ENCODE data around the gene IFT172. TPM values are rescaled to one million over a fixed set of nuclear protein-coding genes. Genes with fewer than 3 reads are reported as not detected.

IFT172 gene
- total and polyA plus RNA-seq, 2 experiments from 2014 or later = 9.1 to 17.6 TPM

GRCh38 chr2:27498975-27499374 is 9.4 kb upstream of the IFT172 start:
- ATAC-seq (no peak), DNase-seq (ENCODE audit: low spot score) (no peak)
- H2AFZ ChIP-seq = no peak overlapping the region
- no peak for TF ChIP-seq ZNF331 (CRISPR knock-in tag; IDR thresholded peaks at IDR 0.05; ENCODE audit: low read depth)
- Mint-ChIP-seq H3K4me3 (no peak overlapping the region), H3K9me3 (no peaks in the 10 kb centered on the region), H3K36me3 (ENCODE audit: low read depth) (no peaks in the 10 kb centered on the region; the same call in 2 of the 3 replicates), H3K27me3 (ENCODE audit: insufficient read depth, low read depth, poor library complexity) (peaks cover 16% of the 10 kb centered on the region), H3K27ac (no peak overlapping the region), H3K4me1 (peaks cover 22% of the 10 kb centered on the region)
- H3K27me3 ChIP-seq (ENCODE audit: insufficient read depth) = peaks cover 24% of the 10 kb centered on the region
- H3K36me3 ChIP-seq (ENCODE audit: insufficient read depth) = no peaks in the 10 kb centered on the region
- no peaks in the 10 kb centered on the region for H4K20me1 ChIP-seq (replicated peaks; ENCODE audit: insufficient read depth)
- no peak overlapping the region for H3K4me3 ChIP-seq
- no peaks in the 10 kb centered on the region for H3K79me2 ChIP-seq (replicated peaks; ENCODE audit: insufficient read depth)
- H3K4me1 ChIP-seq (ENCODE audit: insufficient read depth) = peaks cover 22% of the 10 kb centered on the region
- H3F3A ChIP-seq (replicated peaks; ENCODE audit: low read depth) = no peaks in the 10 kb centered on the region
- H3K9me2 ChIP-seq (ENCODE audit: insufficient read depth) = no peaks in the 10 kb centered on the region
- H3K27ac ChIP-seq (ENCODE audit: low read depth) = no peak overlapping the region
- no peak overlapping the region for H3K4me2 ChIP-seq

DNA sequence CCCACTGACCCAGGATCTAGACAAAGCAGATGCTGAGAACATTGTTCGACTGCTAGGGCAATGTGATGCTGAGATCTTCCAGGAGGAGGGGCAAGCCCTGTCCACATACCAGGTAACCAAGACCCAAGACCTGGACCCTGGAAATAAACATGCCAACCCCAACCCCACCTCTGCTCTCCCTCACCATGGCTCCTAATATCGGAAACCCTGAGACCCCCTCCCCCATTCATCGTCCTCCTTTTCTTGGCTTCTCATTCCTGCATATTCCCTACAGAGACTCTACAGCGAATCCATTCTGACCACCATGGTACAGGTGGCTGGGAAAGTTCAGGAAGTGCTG is 7.7 kb upstream of the IFT172 start:
- TF ChIP-seq EZH2phosphoT487 (IDR thresholded peaks at IDR 0.05; ENCODE audit: unreplicated experiment) = no peak
- Mint-ChIP-seq H3K4me3 (peak overlapping the region; percentile 40; the same call in 1 of the 3 replicates), H3K27ac (no peak overlapping the region), H3K36me3 (ENCODE audit: low read depth) (no peaks in the 10 kb centered on the region; the same call in 2 of the 3 replicates), H3K4me1 (peaks cover 16% of the 10 kb centered on the region), H3K9me3 (no peaks in the 10 kb centered on the region), H3K27me3 (ENCODE audit: insufficient read depth, low read depth, poor library complexity) (peaks cover 20% of the 10 kb centered on the region)
- Histone ChIP-seq H3K4me1 (ENCODE audit: insufficient read depth) (0 out of 2 replicates have a peak, but pooled peaks cover 15% of the 10 kb centered on the region), H3K9me2 (ENCODE audit: insufficient read depth) (no peaks in the 10 kb centered on the region), H2AFZ (0 out of 2 replicates have a peak overlapping the region, but pooled peaks have one; percentile 24), H3K27me3 (ENCODE audit: insufficient read depth) (peaks cover 31% of the 10 kb centered on the region), H4K20me1 (replicated peaks; ENCODE audit: insufficient read depth) (no peaks in the 10 kb centered on the region), H3K27ac (ENCODE audit: low read depth) (no peak overlapping the region), H3F3A (replicated peaks; ENCODE audit: low read depth) (no peaks in the 10 kb centered on the region), H3K36me3 (ENCODE audit: insufficient read depth) (no peaks in the 10 kb centered on the region), H3K79me2 (replicated peaks; ENCODE audit: insufficient read depth) (no peaks in the 10 kb centered on the region), H3K4me3 (no peak overlapping the region), H3K4me2 (no peak overlapping the region)
- ATAC-seq (no peak), DNase-seq (ENCODE audit: low spot score) (no peak)

DNA sequence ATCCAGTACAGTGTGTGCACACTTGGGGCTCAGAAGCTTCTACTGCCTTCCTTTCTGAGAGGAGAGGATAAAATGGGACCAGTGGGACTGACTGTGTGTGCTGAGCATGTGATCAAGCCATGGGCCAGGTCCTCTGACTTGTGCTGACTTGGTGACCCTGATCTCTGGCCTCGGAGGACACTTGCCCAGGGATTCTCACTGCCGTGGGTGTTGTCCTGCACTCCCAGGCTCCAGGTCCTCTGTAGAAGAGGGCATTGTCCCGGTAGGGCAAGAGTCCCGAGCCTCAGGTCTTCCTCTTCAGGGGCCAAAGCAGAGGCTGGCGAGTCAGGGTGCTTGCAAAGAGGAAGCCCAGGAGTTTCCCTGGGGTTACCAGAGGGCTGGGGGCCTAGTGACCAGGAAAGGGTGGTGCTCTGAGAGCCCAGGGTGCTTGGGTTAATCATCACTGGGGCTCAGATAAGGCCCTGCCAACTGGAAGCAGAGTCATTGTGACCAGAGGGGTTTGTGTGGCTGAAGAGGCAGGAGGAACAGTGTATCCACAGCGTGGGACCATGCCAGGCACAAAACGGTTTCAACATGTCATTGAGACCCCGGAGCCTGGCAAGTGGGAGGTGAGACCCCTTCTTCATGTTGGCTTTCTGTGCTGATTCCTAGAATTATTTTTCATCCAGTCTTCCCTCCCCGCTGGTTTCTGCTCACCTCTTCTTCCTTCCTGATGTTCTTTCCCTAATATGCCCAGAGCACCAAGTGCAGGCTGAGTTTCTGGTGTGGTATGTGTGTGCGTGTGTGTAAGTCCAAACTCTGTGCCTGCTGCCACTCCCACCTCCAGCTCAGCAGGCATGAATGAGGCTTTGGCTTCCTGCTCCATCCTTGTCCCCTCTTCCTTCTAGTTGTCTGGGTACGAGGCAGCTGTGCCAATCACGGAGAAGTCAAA is 7.1 kb upstream of the IFT172 start, which contains the start of gene GCKR:
TSS of gene GCKR (plus strand) at position 483 of the 931 bp plus-strand sequence. CDS start at position 549, 66 bp downstream.
- Histone ChIP-seq H2AFZ (peak within 1 kb of the TSS; percentile 100), H4K20me1 (replicated peaks; ENCODE audit: insufficient read depth) (no peaks in the 10 kb centered on the region), H3K36me3 (ENCODE audit: insufficient read depth) (no peaks in the 10 kb centered on the region), H3F3A (replicated peaks; ENCODE audit: low read depth) (no peaks in the 10 kb centered on the region), H3K27me3 (ENCODE audit: insufficient read depth) (peaks cover 31% of the 10 kb centered on the region), H3K4me3 (peak within 1 kb of the TSS; percentile 98), H3K4me1 (ENCODE audit: insufficient read depth) (0 out of 2 replicates have a peak, but pooled peaks cover 15% of the 10 kb centered on the region), H3K27ac (ENCODE audit: low read depth) (no peak within 1 kb of the TSS), H3K4me2 (peak within 1 kb of the TSS; percentile 98), H3K9me2 (ENCODE audit: insufficient read depth) (no peaks in the 10 kb centered on the region), H3K79me2 (replicated peaks; ENCODE audit: insufficient read depth) (no peaks in the 10 kb centered on the region)
- no peaks in the 10 kb centered on the region for H3K9me3 Mint-ChIP-seq
- no peaks in the 10 kb centered on the region; the same call in 2 of the 3 replicates for H3K36me3 Mint-ChIP-seq (ENCODE audit: low read depth)
- DNase-seq (ENCODE audit: low spot score) = no peak
- peaks cover 16% of the 10 kb centered on the region for H3K4me1 Mint-ChIP-seq
- ATAC-seq = no peak
- H3K27me3 Mint-ChIP-seq (ENCODE audit: insufficient read depth, low read depth, poor library complexity) = peaks cover 20% of the 10 kb centered on the region
- H3K27ac Mint-ChIP-seq = no peak within 1 kb of the TSS
- peak within 1 kb of the TSS; percentile 92 for H3K4me3 Mint-ChIP-seq
- TF ChIP-seq JUNB (IDR thresholded peaks at IDR 0.05; ENCODE audit: unreplicated experiment) = no peak
- no peak for TF ChIP-seq ETS1 (IDR thresholded peaks at IDR 0.05)
- no peak for TF ChIP-seq NANOG (IDR thresholded peaks at IDR 0.05; ENCODE audit: borderline replicate concordance)
- no peak for TF ChIP-seq STAT1 (IDR thresholded peaks at IDR 0.05; ENCODE audit: unreplicated experiment)
- TF ChIP-seq POLR2AphosphoS5 (IDR thresholded peaks at IDR 0.05; ENCODE audit: low read depth) = no peak
- TF ChIP-seq, protein P1, sequence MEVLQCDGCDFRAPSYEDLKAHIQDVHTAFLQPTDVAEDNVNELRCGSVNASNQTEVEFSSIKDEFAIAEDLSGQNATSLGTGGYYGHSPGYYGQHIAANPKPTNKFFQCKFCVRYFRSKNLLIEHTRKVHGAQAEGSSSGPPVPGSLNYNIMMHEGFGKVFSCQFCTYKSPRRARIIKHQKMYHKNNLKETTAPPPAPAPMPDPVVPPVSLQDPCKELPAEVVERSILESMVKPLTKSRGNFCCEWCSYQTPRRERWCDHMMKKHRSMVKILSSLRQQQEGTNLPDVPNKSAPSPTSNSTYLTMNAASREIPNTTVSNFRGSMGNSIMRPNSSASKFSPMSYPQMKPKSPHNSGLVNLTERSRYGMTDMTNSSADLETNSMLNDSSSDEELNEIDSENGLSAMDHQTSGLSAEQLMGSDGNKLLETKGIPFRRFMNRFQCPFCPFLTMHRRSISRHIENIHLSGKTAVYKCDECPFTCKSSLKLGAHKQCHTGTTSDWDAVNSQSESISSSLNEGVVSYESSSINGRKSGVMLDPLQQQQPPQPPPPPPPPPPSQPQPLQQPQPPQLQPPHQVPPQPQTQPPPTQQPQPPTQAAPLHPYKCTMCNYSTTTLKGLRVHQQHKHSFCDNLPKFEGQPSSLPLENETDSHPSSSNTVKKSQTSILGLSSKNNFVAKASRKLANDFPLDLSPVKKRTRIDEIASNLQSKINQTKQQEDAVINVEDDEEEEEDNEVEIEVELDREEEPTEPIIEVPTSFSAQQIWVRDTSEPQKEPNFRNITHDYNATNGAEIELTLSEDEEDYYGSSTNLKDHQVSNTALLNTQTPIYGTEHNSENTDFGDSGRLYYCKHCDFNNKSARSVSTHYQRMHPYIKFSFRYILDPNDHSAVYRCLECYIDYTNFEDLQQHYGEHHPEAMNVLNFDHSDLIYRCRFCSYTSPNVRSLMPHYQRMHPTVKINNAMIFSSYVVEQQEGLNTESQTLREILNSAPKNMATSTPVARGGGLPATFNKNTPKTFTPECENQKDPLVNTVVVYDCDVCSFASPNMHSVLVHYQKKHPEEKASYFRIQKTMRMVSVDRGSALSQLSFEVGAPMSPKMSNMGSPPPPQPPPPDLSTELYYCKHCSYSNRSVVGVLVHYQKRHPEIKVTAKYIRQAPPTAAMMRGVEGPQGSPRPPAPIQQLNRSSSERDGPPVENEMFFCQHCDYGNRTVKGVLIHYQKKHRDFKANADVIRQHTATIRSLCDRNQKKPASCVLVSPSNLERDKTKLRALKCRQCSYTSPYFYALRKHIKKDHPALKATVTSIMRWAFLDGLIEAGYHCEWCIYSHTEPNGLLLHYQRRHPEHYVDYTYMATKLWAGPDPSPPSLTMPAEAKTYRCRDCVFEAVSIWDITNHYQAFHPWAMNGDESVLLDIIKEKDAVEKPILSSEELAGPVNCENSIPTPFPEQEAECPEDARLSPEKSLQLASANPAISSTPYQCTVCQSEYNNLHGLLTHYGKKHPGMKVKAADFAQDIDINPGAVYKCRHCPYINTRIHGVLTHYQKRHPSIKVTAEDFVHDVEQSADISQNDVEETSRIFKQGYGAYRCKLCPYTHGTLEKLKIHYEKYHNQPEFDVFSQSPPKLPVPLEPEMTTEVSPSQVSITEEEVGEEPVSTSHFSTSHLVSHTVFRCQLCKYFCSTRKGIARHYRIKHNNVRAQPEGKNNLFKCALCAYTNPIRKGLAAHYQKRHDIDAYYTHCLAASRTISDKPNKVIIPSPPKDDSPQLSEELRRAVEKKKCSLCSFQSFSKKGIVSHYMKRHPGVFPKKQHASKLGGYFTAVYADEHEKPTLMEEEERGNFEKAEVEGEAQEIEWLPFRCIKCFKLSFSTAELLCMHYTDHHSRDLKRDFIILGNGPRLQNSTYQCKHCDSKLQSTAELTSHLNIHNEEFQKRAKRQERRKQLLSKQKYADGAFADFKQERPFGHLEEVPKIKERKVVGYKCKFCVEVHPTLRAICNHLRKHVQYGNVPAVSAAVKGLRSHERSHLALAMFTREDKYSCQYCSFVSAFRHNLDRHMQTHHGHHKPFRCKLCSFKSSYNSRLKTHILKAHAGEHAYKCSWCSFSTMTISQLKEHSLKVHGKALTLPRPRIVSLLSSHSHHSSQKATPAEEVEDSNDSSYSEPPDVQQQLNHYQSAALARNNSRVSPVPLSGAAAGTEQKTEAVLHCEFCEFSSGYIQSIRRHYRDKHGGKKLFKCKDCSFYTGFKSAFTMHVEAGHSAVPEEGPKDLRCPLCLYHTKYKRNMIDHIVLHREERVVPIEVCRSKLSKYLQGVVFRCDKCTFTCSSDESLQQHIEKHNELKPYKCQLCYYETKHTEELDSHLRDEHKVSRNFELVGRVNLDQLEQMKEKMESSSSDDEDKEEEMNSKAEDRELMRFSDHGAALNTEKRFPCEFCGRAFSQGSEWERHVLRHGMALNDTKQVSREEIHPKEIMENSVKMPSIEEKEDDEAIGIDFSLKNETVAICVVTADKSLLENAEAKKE (CRISPR knock-in tag; IDR thresholded peaks at IDR 0.05) = no peak
- TF ChIP-seq CREB1 (CRISPR knock-in tag; IDR thresholded peaks at IDR 0.05; ENCODE audit: low read depth) = no peak
